Measurements from ENCODE around the gene HMCN2. TPM values are rescaled to one million over a fixed set of nuclear protein-coding genes. Genes with fewer than 3 reads are reported as not detected.

The HMCN2 gene
- total and polyA plus RNA-seq, 2 donors (not counting 1 experiment from before 2014, with no cell fraction given) = 0.01 TPM; not detected in 1

DNA sequence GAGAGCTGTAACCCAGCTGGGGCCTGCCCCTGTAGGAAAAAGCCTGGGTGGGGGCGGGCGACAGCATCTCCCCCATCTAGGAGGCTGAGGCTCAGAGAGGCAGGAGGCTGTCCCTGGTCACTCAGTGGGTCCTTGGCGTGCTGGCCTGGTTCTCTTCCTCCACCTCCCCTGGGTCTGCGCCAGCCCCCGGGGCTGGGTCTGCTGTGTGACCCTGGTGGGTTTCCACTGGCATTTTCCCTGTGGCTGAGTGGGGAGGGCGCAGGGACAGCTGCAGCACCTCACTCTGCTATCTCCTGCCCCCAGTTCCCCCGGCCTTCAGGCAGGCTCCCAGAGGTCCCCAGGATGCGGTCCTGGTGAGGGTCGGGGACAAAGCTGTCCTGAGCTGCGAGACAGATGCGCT, 119.7 kb downstream of the HMCN2 start:
- POLR2A ChIA-PET = no interaction called here
- Mint-ChIP-seq H3K27me3 (peaks cover 4% of the 10 kb centered on the region), H3K4me1 (no peaks in the 10 kb centered on the region), H3K27ac (no peak overlapping the region), H3K9me3 (ENCODE audit: insufficient read depth) (no peaks in the 10 kb centered on the region), H3K4me3 (no peak overlapping the region)
- H3K4me2 ChIP-seq (replicated peaks; ENCODE audit: low read depth, low read length, poor library complexity, severe bottlenecking) = no peak overlapping the region
- H4K20me1 ChIP-seq (ENCODE audit: control insufficient read depth, insufficient read depth, low read length, poor library complexity, severe bottlenecking) = no peaks in the 10 kb centered on the region
- CTCF ChIA-PET = interaction anchor here (1.5 kb wide), 1 partner anchor 297 kb away, joined by 4 read pairs; no protein-coding TSS in a partner anchor
- no peaks in the 10 kb centered on the region for H3K36me3 ChIP-seq (replicated peaks in 1 of 2; ENCODE audit: control extremely low read depth in 1 of 2, control insufficient read depth in 1 of 2, extremely low read depth in 1 of 2, insufficient read depth in 2 of 2, low read length in 1 of 2)
- ATAC-seq (ENCODE audit: low read depth) (no peak), DNase-seq (no peak)
- no peaks in the 10 kb centered on the region for H3K79me2 ChIP-seq (ENCODE audit: control insufficient read depth, insufficient read depth, low read length)
- no peak overlapping the region for H3K27ac ChIP-seq (ENCODE audit: low read length in 2 of 2)
- intact Hi-C loops (cut with micrococcal nuclease) = no loop called here
- H2AFZ ChIP-seq (ENCODE audit: insufficient read depth, low read depth, low read length, poor library complexity, severe bottlenecking) = no peak overlapping the region
- WGBS (ENCODE audit: insufficient coverage) = 92% methylated on average over 11 of the region's 11 CpGs
- no peaks in the 10 kb centered on the region for H3K4me1 ChIP-seq (ENCODE audit: control insufficient read depth in 2 of 2, insufficient read depth in 2 of 2, low read length in 2 of 2)
- no peak for TF ChIP-seq EZH2 (IDR thresholded peaks at IDR 0.05; ENCODE audit: borderline replicate concordance, insufficient read depth, low read depth, low read length, poor library complexity, severe bottlenecking)
- TF ChIP-seq, protein P1, sequence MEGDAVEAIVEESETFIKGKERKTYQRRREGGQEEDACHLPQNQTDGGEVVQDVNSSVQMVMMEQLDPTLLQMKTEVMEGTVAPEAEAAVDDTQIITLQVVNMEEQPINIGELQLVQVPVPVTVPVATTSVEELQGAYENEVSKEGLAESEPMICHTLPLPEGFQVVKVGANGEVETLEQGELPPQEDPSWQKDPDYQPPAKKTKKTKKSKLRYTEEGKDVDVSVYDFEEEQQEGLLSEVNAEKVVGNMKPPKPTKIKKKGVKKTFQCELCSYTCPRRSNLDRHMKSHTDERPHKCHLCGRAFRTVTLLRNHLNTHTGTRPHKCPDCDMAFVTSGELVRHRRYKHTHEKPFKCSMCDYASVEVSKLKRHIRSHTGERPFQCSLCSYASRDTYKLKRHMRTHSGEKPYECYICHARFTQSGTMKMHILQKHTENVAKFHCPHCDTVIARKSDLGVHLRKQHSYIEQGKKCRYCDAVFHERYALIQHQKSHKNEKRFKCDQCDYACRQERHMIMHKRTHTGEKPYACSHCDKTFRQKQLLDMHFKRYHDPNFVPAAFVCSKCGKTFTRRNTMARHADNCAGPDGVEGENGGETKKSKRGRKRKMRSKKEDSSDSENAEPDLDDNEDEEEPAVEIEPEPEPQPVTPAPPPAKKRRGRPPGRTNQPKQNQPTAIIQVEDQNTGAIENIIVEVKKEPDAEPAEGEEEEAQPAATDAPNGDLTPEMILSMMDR (IDR thresholded peaks at IDR 0.05) = no peak
- H3K4me3 ChIP-seq (ENCODE audit: control extremely low read depth in 1 of 5, extremely low read depth in 1 of 5, insufficient read depth in 1 of 5, low read depth in 2 of 5, low read length in 4 of 5) = no peak overlapping the region
- no peaks in the 10 kb centered on the region for H3K27me3 ChIP-seq (replicated peaks in 1 of 4; ENCODE audit: control extremely low read depth in 1 of 4, control insufficient read depth in 3 of 4, insufficient read depth in 4 of 4, low read length in 3 of 4)
- H3K9me3 ChIP-seq (ENCODE audit: control extremely low read depth in 1 of 3, control insufficient read depth in 2 of 3, insufficient read depth in 1 of 3, low read length in 2 of 3) = peaks cover 0 to 4% (median 0%) of the 10 kb centered on the region in 3 donors
- H3K9ac ChIP-seq (ENCODE audit: low read length) = no peak overlapping the region

DNA sequence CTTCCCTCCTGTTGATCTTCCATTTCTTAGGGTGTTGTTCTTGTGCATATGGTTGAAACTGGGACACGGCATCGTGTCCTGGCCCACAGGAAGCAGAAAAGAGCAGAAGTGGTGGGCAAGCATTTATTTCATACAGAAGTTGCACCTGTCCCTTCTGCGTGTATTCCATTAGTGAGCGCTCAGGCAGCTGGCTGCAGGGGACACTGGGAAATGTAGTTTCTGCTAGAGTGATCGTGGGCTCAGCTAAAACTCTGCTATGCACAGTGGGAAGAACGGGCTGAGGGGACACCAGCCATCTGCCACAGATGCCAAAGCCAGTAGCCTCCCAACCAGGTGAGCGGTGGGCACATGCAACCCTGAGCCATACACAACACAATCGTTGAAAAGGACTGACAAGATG, 121.8 kb downstream of the HMCN2 start:
- Mint-ChIP-seq H3K9me3 (ENCODE audit: insufficient read depth) (no peaks in the 10 kb centered on the region), H3K27me3 (no peaks in the 10 kb centered on the region), H3K4me3 (no peak overlapping the region), H3K4me1 (no peaks in the 10 kb centered on the region), H3K27ac (no peak overlapping the region)
- ChIA-PET POLR2A (no interaction called here), CTCF (no interaction called here)
- Histone ChIP-seq H3K9me3 (ENCODE audit: control extremely low read depth in 1 of 3, control insufficient read depth in 2 of 3, insufficient read depth in 1 of 3, low read length in 2 of 3) (peaks cover 0 to 4% (median 0%) of the 10 kb centered on the region in 3 donors), H3K79me2 (ENCODE audit: control insufficient read depth, insufficient read depth, low read length) (no peaks in the 10 kb centered on the region), H3K27me3 (replicated peaks in 1 of 4; ENCODE audit: control extremely low read depth in 1 of 4, control insufficient read depth in 3 of 4, insufficient read depth in 4 of 4, low read length in 3 of 4) (no peaks in the 10 kb centered on the region), H3K36me3 (replicated peaks in 1 of 2; ENCODE audit: control extremely low read depth in 1 of 2, control insufficient read depth in 1 of 2, extremely low read depth in 1 of 2, insufficient read depth in 2 of 2, low read length in 1 of 2) (no peaks in the 10 kb centered on the region), H3K4me2 (replicated peaks; ENCODE audit: low read depth, low read length, poor library complexity, severe bottlenecking) (no peak overlapping the region), H4K20me1 (ENCODE audit: control insufficient read depth, insufficient read depth, low read length, poor library complexity, severe bottlenecking) (no peaks in the 10 kb centered on the region), H3K4me3 (ENCODE audit: control extremely low read depth in 1 of 5, extremely low read depth in 1 of 5, insufficient read depth in 1 of 5, low read depth in 2 of 5, low read length in 4 of 5) (no peak overlapping the region), H2AFZ (ENCODE audit: insufficient read depth, low read depth, low read length, poor library complexity, severe bottlenecking) (no peak overlapping the region), H3K27ac (ENCODE audit: low read length in 2 of 2) (no peak overlapping the region), H3K4me1 (ENCODE audit: control insufficient read depth in 2 of 2, insufficient read depth in 2 of 2, low read length in 2 of 2) (no peaks in the 10 kb centered on the region), H3K9ac (ENCODE audit: low read length) (no peak overlapping the region)
- intact Hi-C loops (cut with micrococcal nuclease) = no loop called here
- ATAC-seq (ENCODE audit: low read depth) (no peak), DNase-seq (no peak)
- TF ChIP-seq, protein P1 (IDR thresholded peaks at IDR 0.05) = no peak
- TF ChIP-seq EZH2 (IDR thresholded peaks at IDR 0.05; ENCODE audit: borderline replicate concordance, insufficient read depth, low read depth, low read length, poor library complexity, severe bottlenecking) = no peak
- WGBS (ENCODE audit: insufficient coverage) = 85% methylated on average over 7 of the region's 8 CpGs
